GM18951 (cell line): ENCODE results near the gene IL20RB.
"Not testable (repeated sequence)": the region's sequence is repeated elsewhere in the genome, so short reads cannot be mapped to it uniquely, and the experiment has no call there.

Experiments
- POLR2A ChIP-seq: IDR thresholded peaks from 4 replicates; pipeline ENCODE4 v1.6.1; 2011; ENCODE audit warnings: mild to moderate bottlenecking; ENCODE audit not compliant: insufficient read length, insufficient read depth; ENCODE audit errors: extremely low read depth
- in situ Hi-C: fragments of 300-500 bp; cut with MboI; formaldehyde crosslinking; loops from one replicate; pipeline ENCODE4 v1.12.0; 2022; ENCODE audit warnings: low sequenced_read_pairs, mixed read lengths, inconsistent platforms; ENCODE audit not compliant: unreplicated experiment

The IL20RB gene

DNA sequence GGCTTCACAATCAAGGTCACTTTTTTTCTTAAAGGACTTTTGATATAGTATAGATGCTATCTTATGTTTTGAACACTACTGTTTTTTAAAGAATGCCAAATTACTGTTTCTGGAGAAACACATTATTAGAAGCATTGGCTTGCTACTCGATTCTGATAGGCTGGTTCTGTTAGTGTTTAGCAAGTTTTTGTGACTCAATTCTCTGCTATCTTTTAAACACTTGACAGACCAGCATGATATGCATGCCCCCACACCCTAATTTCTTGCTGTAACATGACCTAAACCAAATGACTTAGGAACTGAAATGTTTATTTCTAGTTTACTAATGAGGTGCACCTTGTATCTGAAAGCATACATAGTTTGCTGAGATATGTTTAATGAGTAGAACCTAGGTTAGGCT, 5.5 kb upstream of the IL20RB start:
- in situ Hi-C loops: no loop called here
- TF ChIP-seq POLR2A: no peak

GRCh38 chr3:136954251-136954650, 3.5 kb upstream of the IL20RB start:
- no peak for TF ChIP-seq POLR2A
- in situ Hi-C loops: no loop called here

- in situ Hi-C loops: no loop called here
- TF ChIP-seq POLR2A: no peak
Measured at GRCh38 chr3:136954980-136955780, 2.6 kb upstream of the IL20RB start.

- no peak for TF ChIP-seq POLR2A
- in situ Hi-C loops: no loop called here
Measured at GRCh38 chr3:136955813-136956212, 2.0 kb upstream of the IL20RB start.

DNA sequence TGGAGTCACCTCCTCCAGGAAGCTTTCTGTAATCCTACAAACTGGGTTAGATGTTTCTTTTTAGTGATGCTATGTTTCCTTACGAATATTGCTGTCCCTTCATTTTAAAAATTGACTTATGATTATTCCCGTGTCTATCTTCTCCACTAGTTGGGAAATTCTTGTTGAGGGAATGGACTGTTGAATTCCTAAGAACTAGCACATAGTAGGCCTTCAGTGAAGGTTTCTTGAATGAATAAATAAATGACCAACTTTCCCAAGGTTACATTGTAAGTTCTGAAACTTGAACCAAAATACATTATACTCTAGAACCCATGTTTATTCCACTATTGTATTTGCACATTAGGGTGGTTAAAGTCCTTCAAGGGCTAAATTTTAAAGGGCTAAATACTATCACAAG, 812 bp upstream of the IL20RB start:
- no peak for TF ChIP-seq POLR2A
- in situ Hi-C loops: no loop called here

GRCh38 chr3:136958939-136959338, 1.2 kb downstream of the IL20RB start:
- in situ Hi-C loops: no loop called here
- no peak for TF ChIP-seq POLR2A

- in situ Hi-C loops: no loop called here
- TF ChIP-seq POLR2A: no peak
Measured at GRCh38 chr3:136959599-136959998, 1.8 kb downstream of the IL20RB start.

DNA sequence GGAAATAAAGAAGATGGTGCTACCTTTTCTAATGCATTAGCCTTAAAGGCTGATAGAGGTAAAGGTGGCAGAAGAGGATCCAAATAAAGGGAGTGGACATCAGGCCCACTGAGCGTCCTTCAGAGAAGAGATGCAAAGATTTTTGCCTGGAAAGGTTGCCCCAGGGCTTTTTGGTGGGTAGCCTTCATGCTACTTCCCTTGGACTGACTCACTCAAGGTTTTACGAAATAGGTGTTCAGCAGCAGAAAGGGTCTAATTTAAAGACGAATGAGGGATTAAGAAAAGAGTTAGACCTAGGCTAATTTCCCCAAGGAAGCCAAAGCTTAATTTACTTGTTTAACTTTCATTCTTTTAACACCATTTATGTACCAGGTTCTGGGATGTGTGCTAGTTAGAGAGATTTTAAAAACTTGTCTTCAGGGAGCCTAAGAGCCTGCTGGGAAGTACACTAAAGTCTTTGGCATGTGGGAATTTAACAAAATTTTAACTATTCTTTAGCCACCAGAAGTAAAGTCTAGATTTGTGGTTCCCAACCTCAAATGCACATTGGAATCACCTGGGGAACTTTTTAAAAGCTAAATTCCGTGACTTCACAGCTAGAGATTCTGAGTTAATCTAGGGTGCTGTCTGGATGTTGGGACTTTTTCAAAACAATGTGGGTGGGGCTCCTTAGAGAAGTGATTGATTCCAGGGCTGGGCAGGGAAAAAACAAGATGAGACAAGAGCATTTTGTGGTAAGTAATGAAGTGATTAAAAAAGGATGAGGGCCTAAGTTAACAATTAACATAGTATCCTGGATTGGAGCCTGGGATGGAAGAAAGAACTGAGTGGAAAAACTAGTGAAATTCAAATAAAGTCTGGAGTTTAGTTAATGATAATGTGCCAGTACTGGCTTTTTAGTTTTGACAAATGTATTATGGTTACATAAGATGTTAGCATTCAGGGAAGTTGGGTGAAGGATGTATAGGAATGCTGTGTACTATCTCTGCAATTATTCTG, 3.4 kb downstream of the IL20RB start:
- TF ChIP-seq POLR2A: no peak
- in situ Hi-C loops: no loop called here

DNA sequence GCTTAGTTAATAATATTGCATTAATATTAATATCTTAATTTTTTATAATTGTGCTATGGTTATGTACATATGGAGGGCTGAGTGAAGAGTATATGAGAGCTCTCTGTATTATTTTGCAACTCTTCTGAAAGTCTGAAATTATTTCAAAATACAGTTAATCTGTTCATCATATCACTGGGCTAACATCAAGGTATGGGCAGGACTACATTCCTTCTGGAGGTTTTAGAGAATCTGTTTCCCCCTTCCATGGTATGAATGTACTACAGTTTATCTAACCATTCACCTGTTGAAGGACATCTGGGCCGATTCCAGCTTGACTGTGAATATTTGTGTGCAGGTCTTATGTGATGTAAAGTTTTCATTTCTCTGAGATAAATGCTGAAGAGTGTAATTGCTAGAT, 5.1 kb downstream of the IL20RB start:
- in situ Hi-C loops: no loop called here
- TF ChIP-seq POLR2A: no peak

DNA sequence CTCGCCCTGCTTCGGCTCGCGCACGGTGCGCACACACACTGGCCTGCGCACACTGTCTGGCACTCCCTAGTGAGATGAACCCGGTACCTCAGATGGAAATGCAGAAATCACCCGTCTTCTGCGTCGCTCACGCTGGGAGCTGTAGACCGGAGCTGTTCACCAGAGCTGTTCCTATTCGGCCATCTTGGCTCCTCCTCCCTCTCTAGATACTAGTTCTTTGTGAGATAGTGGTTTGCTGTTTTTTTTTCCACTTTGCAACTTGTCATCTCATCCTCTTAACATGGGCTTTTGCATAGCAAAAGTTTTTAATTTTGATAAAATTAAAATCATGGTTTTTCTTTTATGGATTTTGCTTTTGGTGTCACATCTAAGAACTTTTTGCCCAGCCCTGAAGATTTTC, 11.8 kb downstream of the IL20RB start:
- in situ Hi-C loops: not testable (repeated sequence)

GRCh38 chr3:136973352-136973751, 15.6 kb downstream of the IL20RB start:
- TF ChIP-seq POLR2A: no peak
- in situ Hi-C loops: no loop called here

- no peak for TF ChIP-seq POLR2A
- in situ Hi-C loops: no loop called here
Measured at GRCh38 chr3:136974670-136975069, 16.9 kb downstream of the IL20RB start.

DNA sequence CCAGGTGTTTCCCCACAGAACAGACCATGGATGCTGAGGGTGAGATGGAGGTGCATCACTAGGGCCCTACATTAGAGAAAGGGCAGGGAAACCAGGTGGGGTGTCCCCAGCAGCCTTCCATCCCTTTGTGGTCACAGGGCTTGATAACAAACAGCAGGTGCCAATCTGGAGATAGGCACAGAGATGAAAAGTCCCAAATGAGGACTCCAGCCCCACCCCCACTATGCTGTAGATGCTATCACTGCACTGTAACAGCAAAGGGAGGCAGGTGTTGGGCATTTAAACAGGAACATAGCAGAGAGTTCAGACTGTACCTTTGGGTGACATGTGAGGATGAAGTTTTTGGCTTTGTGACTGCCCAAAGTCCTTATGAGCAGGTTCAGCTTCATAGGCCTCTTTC, 21.4 kb downstream of the IL20RB start:
- in situ Hi-C loops: no loop called here

DNA sequence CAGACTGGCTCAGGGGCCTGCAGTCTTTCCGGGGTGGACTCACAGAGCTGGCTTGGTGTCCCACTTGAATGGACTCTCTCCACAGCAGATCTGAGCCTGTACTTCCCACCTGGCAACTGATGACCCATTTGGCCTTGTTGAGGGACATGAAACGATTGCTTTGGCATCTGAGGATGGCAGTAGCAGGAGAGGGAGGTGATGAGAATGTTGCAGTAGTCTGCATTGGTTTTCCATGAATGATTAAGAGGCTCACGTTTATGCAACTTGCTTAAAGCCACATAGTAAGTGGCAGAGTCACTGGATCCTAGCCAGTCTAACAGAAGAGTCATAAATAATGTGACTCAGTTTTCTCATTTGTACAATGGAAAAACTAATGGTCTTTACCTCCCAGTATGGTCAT, 21.9 kb downstream of the IL20RB start:
- TF ChIP-seq POLR2A: no peak
- in situ Hi-C loops: no loop called here

More for the DNA sequence above, 21.4 kb downstream of the IL20RB start:
- no peak for TF ChIP-seq POLR2A
